Activated CD4-positive, alpha-beta T cell treated with anti-CD3 and anti-CD28 coated beads, Interleukin-2, Interleukin-4, amounts not matched to agents 100 ng/mL and 50 ng/mL, durations not matched to agents 16 hours and 8 hours (primary cell): ENCODE data around the gene PROZ.

ENCODE experiments used
- DNase-seq: peaks from one replicate; pipeline ENCODE4 v3.0.0-alpha.2; 2020; ENCODE audit warnings: low spot score

Gene PROZ

DNA sequence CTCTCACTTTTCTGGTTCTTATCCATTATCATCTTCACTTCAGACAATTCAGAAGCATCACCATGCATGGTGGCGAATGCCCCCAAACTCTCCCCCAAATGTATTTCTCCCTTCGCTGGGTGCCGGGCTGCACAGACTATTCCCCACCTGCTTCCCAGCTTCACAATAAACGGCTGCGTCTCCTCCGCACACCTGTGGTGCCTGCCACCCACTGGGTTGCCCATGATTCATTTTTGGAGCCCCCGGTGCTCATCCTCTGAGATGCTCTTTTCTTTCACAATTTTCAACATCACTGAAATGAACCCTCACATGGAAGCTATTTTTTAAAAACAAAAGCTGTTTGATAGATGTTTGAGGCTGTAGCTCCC lies 38.6 kb upstream of the PROZ start:
- DNase-seq, result no peak

DNA sequence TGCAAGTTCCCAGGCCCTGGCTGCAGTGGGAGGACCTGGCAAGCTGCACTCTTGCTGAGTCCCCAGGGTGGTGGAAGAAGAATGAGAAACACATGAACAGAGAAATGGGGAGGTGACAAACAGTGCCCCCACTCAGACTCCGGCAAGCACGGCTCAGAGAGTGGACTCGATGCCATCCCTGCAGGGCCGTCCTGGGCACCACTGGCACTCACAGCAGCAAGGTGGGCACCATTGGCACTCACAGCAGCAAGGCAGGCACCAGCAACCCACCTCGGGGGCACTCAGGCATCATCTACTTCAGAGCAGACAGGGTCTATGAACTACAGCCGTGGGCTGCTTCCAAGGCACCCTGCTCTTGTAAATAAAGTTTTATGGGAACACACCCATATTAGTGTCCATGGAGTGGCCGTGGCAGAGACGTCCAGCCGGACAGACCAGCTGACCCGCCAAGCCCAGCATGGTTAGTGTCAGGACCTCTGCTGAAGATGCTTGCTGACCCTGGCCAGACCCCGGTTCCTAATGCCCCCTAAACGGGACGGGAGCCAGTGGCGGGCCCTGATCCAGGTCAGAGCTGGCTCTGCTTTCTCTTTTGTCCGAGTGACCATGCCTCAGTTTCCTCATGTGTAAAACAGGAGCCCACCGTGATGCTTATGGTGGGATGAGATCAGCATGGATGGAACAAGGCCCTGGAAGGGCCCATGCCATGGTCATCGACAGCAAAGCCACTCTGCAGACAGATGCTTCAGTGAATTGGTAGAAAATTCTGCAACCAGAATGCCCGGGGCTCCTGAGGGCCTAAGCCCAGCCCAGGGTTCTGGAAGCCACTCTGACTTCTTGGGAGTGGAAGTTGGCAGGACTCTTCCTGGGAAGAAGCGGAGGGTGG lies 37.9 kb upstream of the PROZ start:
- DNase-seq, result no peak

DNA sequence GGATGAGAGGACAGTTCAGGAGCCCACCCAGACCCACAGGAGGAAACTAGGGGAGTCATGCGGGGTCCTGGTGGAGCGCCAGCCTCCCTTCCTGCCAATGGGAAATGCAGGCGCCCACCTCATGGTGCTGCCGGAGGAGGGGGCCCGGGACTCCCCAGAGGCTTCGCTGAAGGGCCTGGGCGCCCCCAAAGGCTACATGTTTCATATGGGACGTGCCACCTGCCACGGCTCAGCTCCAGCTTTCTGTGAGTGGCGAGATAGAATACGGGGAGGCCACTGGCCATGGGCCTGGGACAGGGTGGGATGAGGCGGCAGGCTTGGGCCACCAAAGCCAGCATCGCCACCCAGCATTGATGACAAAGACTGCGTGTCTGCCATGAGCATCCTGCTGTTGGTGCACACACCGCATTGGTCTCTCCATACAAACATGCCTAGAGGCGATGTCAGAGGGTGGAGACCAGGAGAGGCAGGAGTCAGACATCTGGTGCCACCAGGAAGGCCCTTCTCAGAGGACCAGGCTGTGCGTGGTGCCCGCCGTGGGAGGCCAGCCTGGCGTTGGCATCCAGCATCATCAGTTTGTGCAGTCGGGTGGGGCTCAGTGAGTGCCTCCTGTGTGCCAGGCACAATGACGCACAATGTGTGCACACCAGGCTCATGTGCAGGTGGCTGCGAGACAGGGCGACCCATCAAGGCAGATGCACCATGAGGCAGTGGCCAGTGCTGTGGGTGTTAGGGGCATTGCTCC lies 37.1 kb upstream of the PROZ start:
- no peak for DNase-seq

DNA sequence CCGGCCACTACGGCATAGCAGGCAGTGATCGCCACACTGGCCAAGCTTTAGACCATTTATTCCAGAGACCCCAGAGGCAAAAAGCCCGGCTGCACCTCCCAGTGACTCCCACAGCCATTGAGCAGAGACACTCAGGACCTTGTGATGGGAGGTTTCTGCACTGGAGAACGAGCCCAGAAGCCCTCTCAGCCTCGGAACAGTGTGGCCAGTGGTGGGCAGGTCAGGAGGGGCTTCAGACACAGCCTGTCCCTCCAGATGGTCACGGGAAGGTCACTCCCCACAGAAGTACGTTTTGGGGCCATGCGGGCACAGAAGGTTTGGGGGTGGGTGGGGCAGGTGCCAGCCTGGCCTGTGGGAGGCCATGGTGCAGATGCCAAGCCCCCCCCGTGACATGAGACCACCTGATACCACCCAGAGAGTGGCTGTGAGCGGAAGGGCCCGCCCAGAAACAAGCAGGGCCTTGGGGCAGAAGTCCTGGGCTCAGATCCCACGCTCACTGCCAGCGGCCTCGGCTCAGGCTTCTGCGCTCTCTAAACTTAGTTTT lies 36.4 kb upstream of the PROZ start:
- DNase-seq, result no peak

DNA sequence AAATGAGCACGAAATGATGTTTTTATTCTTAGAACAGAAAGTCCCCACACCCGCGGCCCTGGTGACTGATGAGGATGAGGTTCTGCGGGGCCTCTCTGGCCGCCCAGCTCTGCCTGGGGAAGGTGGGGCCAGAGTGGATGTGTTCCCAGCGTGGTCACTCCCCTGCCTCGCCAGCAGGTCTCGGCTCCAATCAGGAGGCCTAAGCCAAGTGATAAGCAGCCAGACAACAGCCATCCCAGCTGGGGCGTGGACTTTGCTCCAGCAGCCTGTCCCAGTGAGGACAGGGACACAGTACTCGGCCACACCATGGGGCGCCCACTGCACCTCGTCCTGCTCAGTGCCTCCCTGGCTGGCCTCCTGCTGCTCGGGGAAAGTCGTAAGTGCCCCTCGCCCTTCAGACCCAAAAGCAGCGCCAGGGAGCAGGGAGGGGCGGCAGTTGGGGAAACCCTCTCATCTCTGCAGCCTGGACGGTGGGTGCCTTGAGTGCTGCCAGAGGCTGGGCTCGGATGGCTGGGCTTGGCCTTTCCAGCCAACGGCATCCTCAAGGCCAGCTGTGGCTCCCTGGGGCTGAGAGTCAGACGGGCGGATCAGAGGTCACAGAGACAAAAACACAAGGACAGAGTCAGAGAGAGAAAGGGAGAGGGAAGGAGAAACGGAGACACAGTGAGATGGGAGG lies 35.8 kb upstream of the PROZ start, which contains the start of gene F10:
Gene F10 (plus strand): TSS at position 250 of the 676 bp plus-strand sequence. CDS start 57 bp downstream, at position 307.
- DNase-seq, result no peak

DNA sequence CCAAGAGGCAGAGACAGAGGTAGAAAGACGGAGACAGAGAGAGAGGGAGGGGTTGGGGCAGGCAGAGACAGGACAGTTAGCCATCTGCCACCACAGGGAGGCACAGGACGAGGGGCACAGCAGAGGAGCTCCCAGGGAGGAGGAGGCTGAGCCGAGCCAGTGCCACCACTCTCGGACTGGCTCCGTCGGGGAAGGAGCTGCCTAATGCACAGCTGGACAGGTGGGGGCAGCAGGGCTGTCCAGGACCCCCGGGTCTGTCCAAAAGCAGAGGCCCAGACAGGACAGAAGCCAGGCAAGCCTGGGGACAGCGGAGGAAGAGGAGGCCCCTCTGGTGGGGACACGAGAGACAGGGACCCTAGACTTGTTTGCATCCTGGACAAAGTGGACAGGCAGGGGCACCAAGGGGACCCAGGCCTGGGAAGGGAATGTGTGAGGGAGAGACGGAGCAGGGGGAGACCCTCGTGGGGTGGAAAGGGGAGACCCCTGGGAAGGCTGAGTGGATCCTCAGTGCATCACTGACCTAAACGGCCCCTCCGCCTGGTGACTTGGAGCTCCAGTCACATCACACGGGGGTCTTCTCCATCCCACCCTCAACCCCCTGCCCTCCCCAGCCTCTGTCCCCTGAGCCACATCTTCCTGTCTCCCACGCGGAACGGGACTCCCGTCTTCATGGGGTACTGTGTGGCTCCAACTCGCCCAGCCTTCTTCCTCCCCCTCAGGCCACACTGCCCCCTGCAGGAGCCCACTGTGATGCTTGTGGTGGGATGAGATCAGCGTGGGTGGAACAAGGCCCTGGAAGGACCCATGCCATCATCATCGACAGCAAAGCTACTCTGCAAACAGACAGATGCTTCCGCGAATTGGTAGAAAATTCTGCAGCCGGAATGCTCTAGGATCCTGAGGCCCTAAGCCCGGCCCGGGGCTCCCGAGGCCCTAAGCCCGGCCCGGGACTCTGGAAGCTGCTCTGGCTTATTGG lies 34.9 kb upstream of the PROZ start:
- DNase-seq, result no peak

DNA sequence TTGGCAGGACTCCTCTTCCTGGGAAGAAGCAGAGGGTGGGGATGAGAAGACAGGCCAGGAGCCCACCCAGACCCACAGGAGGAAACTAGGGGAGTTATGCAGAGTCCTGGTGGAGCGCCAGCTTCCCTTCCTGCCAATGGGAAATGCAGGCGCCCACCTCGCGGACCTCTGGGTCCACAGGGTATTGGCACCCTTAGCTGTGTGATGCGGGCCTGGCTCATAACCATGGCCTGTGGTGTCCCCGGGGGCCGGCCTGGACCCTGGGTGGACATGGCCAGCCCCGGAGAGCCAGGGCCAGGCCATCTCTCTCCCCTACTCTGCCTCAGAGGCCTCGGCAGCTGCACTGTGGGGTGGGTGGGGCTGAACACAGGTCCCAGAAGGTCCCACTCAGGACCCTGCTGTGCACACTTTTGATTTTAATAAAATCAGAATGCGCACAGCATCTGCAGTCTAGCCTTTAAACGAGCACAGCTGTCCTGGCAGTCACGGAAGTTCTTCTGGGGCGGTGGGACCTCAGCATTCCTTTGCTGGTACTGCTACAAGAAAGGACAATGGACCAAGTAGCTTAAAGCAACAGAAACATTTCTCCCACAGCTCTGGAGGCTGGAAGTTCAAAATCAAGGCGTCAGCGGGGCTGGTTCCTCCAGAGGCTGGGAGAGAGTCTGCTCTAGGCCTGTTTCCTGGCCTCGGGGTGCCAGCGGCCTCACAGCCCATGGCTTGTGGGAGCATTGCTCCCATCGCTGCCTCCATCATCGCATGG lies 34.1 kb upstream of the PROZ start:
- DNase-seq, result no peak

DNA sequence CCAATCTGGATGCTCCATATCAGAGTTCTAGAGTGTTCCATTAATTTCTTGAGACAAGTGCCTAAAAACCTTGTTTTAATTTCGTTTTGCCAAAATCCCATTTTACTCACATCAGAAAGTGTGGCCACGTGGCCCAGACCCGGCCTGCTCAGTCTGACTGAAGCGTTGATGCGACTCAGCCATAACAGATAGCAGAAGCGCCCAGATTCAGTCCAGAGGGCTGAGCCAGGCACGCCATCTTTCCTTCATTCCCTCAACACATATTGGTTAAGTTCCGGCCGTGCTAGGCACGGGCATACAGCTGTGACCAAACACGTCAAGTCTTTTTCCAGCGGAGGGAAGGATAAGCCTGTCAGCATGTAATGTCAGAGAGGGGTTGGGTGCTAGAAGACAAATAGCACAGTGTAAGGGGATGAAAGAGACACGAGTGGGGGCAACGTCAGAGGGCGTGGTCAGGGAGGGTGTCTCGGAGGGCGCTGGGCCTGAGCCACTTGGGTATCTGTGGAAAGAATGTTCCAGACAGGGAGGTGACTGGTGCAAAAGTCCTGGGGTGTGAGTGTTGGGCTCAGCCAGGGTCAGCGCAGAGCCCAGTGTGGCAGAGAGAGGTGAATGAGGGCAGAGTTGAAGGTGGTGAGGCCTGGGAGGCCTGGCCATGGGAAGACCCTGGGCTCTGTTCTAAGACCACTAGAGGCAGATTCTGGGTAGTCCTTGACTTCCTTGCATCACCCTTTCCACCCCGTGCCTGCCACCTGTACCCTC lies 32.8 kb upstream of the PROZ start:
- no peak for DNase-seq

DNA sequence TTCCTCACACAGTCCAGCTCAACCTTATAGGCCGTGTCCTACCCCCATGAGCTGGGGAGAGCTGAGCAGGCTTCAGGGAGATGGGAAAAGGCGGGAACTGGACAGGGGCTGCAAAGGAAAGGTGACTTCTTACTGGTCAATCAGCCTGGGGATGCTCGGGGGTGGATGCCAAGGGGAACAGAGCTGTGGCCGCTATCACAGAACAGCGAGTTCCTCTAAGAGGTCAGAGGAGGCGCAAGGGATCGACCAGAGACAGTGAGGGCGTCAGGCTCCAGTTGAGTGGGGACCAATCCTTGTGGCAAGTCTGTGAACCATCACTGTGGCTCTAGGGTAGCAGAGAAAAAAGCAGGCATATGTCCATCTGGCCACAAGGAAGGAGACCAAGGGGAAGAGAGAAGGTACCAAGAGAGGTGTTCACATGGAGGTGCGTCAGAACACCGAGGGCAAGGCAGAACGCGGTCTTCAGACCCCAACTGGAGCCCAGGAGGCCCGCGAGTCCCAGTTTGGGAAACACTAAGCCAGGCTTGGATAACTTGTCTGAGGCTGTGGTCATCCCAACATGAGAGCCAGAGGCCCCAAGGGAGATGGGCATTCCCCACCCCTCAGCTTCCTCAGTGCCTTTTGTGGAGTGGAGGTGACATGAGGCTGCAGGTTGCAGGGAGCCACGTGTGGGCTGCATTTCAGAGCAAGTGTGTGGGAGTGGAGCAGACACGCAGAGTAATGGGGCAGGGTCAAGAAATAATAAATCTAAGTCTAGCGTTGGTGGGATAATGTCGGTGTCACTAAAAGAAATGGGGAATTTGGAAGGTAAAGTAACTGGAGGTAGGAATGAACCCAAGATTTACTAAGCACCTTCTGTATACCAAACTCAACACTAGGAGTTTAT lies 31.9 kb upstream of the PROZ start:
- DNase-seq, result no peak

DNA sequence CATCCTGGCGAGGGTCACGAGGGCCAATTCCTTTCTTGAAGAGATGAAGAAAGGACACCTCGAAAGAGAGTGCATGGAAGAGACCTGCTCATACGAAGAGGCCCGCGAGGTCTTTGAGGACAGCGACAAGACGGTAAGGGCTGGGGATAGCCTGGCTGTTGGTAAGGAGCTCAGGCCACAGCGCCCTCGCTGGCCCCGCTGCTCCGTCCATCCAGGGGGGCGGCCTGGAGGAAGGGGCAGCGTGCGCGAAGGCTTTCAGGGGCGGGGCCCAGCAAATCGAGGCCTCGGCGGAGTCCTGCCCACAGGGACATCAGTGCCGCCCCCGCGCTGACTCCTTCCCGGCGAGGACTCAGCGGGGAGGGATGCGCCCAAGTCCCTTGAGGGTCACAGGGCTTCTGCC lies 29.0 kb upstream of the PROZ start:
- no peak for DNase-seq

DNA sequence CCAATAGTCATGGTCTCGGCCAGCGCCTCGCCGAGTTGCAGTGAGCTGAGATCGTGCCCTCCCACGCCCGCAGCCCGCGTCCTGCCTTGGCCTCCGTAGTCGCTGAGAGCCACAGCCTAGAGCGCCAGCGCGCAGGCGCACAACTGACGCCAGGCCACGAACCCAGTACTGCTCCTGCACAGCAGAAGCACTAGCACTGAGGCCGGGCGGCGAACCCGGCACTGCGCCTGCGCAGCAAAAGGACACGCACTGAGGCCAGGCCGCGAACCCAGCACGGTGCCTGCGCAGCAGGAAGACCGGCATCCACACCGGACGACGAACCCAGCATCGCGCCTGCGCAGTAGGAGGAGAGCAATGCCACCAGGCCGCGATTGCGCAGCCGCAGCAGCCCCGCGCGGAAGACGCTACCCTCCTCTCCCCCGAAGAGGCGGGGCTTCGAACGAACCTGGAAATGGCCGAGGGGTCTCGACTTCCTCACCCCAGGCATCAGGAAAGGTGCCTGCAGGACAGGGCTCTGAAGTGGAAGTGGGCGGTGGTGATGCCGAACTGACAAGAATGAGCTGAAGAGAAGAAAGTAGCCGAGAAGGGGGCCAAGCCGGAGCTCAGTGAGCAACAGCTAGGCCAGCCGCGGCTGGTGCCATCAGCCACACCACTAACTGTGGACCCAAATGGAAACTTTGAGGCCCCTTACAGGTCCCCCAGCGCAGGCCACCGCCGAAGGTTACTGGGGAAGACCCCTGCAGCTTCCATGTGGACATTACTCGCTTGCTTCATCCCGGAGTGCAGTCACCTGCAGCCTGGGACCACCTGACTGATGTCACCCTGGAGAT lies 28.3 kb upstream of the PROZ start:
- peak; percentile 19 for DNase-seq

DNA sequence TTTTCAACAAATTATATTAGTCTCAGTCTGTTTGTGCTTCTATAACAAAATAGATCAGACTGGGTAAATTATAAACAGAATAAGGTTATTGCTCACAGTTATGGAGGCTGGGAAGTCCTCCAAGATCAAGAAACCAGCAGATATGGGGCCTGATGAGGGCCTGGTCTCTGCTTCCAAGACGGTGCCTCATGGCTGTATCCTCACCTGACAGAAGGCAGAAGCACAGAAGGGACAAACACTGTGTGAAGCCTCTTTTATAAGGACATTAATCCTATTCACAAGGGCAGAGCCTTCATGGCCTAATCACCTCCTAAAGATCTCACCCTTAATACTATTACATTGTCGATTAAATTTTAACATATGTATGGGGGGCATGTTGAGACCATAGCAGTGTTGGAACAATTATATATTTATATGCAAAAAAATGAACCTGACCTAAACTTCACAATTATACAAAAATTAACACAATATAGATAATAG lies 23.1 kb upstream of the PROZ start:
- DNase-seq, result no peak

DNA sequence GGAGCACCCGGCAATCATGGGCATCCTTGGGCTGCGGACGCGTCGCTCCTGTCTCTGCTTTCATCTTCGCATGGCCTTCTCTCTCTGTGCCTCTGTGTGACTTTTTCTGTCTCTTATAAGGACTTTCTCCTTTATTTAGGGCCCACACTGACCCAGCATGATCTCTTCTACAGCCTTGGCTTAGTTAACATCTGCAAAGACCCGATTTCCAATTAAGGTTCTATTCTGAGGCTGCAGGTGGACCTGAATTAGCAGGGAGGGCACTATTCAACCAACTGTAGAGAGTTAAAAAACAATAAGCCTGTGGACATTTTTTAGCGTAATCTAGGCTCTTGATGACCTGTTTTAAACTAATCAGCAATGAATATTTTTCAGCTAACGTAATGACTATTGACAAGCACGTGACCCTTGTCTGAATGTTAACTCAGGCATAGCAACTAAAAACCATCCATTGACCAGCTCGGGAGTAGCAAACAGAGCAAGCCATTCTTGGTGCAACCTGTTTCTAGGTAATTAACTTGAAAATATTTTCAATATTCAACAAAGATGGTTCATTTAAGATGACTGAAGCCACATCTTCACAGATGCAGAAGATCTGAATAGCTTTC lies 20.7 kb upstream of the PROZ start:
- no peak for DNase-seq

DNA sequence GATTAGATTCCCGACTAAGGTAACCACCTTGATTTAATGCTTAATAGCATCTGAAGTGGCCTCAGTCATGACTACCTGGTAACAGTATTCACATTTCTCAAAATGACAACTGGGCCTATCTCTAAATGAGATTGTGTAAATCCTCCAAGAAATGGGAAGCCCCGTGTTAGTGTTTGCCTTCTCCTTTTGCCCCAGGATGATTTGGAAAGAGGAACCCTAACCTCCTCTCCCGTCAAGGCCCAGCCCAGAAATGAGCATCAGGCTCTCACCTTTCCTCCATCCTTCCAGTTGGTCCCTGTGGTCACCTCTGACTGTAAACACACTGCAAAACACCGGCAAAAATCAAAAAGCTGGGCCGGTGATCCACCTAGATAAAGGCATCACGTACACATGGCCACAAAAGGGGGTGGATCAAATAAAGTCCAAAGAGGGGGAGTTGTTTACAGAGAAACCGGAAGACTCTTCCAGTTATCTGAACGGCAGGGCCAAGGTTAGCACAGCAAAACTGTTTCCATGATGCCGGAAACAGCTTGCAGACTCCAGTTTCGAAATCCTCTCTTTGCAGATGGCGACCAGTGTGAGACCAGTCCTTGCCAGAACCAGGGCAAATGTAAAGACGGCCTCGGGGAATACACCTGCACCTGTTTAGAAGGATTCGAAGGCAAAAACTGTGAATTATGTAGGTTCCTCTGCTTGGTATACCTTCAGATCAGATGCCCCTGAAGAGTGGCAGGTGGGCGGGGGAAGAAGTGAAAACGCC lies 19.5 kb upstream of the PROZ start:
- DNase-seq, result no peak

DNA sequence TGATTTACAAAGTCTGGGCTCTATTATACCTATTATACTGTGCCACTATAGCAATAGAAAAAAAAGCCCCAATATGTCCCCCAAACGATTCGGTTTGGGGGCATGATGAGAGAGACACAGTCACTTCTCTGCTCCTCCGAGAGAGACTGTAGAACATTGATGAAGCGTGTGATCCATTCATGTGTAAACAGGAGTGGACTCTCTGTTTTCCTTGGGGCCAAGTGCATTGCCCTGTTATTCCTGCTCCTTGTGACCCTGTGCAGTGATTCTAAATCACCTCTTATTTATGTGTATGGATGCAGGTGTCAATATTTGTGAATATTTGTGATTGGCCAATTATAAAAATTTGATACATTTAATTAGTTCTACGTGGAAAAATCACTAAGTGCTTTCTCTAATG lies 18.9 kb upstream of the PROZ start:
- no peak for DNase-seq
